Frontal cortex (tissue), 4 donors: ENCODE results near the gene RARRES2. TPM values are rescaled to one million over a fixed set of nuclear protein-coding genes. Genes with fewer than 3 reads are reported as not detected.
A peak's percentile ranks its signal among the peaks of the same experiment; 100 is the strongest.
"Not testable (repeated sequence)": the region's sequence is repeated elsewhere in the genome, so short reads cannot be mapped to it uniquely, and the experiment has no call there.

Experiments
- DNase-seq, 2 donors: peaks; one replicate each; pipeline ENCODE4 v3.0.0; 2012; ENCODE audit warnings: low spot score in 2 of 2
- FAIRE-seq: peaks from 2 replicates; lab custom pipeline; 2012; peaks lifted over from hg19 to GRCh38; lab: Jason Lieb, UNC
- total RNA-seq: library from RNA; depleted of rRNA; stranded (reverse); fragments of >200 nt; gene quantifications from one replicate; pipeline ENCODE4 v1.2.3, GENCODE V29; 2014
- donor health status: control.
- donor health status: control.
- donor health status: control.

RARRES2 gene
- total RNA-seq = 6.9 TPM

DNA sequence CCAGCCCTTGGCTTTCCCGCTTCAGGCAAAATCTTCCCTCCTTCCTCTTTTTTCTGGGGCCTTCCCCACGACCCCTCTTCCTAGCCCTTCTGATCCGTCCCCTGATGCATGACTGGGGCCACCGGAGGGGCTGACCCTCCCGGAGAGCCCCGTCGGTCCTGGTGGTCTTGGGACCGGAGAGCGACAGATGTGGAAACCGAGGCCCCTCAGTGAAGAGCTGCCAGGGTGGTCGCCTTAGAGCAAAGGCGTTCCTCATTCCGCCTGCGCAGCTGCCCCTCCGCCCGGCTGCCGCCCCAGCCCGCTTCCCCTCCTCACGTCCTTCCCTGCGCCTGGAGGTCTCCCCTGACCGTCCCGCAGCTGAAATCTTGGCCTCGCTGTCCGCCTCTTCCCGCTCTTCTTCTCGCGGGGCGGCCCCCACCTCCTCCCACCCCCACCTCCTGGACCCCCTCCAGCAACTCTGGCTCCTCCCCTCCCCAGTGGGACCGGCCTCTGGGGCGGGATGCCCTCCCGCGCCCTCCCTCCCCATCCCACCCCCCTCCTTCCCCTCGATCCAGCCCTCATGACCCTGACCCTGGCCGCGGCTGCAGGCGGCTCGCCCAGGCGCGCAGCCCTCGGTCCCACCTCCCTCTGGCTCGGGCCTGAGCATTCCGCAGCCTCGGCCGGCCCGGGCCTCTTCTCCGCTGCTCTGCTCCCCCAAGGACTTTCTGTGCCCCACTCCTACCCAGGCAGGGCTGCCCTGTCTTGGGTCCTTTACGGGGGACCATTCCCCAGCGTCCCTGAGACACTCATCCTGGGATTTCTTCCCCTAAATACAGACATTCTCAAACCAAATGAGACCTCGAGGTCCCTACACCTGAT, at the start of gene RARRES2:
TSS of gene RARRES2 (minus strand) at position 367 of the 858 bp plus-strand sequence. CDS start 1,020 bp downstream, outside the sequence.
- peak in 1 of 2 donors; percentile 51 for DNase-seq
- FAIRE-seq = no peak

DNA sequence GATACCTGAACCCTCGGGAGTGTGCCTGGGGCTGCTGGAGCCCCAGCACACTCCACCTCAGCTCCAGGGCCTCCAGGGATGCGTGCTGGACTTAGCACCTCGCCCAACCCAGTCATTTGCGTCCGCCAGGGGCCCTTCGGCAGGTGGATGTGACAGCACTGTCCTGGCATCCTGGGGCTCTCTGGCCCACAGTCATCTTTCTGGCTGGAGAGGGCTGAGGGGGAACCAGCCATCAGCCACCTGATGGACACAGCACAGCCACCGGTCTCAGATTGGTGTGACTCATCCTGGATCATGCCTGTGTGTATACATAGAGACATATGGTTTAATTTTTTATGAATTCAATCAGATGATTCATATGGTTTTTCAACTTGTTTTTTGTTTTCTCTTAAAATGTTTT, 48.8 kb upstream of the RARRES2 start:
- FAIRE-seq = no peak

DNA sequence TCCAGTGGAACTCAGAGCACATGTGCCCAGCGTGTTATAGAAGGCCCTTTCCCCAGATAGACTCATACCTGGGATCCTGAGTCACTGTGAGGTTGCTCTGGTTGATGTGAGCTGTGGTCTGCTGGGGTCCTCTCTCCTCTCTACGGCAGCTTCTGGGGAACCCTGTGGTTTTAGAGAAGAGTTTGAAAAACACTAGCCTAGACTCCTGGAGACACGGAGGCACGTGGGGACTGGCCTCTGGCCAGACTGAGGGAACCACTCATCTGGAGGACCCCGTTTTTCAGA, 48.0 kb upstream of the RARRES2 start:
- no peak for FAIRE-seq
- DNase-seq = no peak

More for the DNA sequence above, 48.8 kb upstream of the RARRES2 start:
- DNase-seq = no peak

DNA sequence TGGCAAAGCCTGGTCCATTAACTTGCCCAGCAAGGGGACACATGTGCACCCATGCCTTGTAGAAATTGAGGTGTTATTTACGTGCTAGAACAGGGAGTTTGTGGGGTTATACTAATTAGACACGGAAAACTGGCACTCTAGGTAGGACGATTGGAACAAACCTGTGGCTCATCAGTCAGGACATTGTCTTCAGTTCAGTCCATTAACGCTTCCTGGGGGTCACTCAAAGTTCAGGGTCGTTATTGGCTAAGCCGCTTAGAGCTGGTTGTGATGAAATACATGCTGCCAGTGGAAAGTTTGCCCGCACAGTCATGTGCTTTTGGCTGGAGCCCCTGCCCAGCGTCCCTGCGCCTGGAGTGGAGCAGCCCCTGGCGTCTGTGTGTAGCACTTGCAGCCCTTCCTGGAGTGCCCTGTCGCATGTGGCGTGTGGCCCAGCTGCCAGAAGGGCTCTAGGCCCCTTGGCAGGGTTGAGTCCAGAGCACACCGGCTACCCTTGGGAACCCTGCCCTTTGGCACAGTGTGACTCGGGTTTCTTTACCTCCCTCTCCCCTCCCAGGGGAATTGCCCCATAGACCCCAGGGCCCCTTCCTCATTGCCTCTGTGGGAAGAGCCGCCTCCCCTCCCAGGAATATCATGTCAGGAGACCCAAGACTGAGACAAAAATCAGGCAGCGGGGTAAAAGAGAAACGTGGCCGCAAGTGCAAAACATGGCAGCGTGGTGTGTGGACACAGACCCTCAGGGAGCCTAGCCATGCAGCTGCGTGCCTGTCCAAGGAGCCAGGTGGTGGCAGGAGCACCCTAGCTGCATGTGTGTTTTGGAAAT, 47.5 kb upstream of the RARRES2 start:
- DNase-seq = no peak
- no peak for FAIRE-seq

DNA sequence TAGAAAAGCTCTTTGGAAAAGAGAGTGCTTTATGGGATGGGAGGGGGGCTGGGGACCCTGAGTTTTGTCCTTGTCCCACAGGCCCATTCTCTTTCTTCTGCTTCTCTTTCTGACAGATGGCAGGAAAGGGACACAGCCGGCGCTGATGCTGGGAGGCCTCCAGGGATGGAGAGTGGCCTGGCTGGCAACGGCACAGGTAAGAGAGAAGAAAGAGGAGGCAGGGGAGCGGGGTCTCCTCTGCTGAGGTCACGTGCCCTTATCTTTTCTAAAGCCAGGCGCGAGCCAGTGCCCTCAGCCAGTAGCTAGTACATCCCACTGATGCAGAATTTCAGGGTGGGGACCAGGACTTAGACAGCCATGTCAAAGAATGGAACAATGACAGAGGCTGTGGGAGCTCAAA, 46.9 kb upstream of the RARRES2 start:
- FAIRE-seq = no peak
- no peak for DNase-seq

DNA sequence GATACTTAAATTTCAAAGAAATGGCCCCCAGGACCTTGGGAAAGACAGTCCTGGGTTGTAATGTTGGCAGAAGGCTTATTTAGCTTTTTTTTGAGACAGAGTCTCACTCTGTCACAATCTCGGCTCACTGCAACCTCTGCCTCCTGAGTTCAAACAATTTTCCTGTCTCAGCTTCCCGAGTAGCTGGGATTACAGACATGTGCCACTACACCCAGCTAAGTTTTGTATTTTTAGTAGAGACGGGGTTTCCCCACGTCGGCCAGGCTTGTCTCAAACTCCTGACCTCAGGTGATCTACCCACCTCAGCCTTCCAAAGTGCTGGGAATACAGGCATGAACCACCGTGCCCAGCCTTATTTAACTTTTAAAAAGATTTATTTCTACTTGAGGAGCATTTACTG, 44.5 kb upstream of the RARRES2 start:
- not testable (repeated sequence) for DNase-seq, FAIRE-seq

DNA sequence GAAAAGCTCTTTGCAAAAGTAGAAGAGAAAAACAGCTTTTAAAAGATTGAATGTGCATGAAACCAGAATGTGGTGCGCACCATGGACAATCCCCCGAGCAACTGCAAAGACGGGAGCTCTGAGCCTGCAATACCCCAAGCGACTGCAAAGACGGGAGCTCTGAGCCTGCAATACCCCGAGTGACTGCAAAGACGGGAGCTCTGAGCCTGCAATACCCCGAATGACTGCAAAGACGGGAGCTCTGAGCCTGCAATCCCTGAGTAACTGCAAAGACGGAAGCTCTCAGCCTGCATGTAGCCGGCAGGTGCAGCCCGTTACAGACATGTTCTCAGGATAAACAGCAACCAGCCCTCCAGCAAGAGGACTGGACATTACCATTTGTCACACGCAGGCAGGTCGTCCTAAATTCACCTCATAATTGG, 43.9 kb upstream of the RARRES2 start:
- no peak for FAIRE-seq

DNA sequence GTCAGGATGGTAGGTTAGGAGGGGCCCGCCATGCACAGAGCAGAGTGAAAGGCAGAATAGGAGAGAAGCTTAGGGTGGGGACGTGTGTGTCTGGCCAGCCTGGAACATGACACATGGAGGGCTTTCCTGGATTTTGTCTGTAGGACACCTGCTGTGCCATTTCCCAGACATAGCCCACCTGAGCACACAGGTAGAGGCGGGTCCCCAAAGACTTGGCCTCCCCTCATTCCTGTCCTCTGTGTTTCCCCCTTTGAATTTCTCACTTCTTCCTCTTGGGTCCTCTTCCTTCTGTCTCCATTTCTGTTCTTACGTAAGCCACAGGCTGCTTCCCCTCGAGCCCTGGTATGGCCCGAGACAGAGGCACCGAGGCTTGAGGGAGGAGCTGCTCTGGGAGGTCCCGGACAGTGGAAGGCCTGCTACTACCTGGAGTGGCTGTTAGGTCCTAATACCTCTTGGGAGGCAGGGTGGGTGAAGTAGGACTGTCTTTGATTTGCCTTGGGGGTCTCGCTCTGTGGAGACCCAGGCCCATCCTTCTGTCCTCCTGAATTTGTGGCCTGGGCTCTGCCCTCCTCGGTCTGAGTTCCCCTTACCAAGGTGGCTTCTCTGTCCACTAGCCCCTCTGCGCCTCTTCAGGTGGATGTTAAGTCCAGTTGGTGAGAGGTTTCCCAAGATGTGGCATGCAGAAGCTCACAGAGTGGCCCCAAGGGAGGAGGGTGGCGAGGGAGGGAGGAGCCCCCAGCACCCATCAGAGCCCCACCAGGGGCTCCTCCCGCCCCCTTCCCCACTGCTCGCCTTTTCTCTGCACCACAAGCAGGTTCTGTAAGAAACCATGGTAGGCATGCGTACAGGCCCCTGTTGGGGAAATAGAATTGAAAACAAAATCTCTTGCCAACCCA, 43.2 kb upstream of the RARRES2 start:
- FAIRE-seq (no peak), DNase-seq (no peak)

More for the DNA sequence above, 43.9 kb upstream of the RARRES2 start:
- DNase-seq = no peak

DNA sequence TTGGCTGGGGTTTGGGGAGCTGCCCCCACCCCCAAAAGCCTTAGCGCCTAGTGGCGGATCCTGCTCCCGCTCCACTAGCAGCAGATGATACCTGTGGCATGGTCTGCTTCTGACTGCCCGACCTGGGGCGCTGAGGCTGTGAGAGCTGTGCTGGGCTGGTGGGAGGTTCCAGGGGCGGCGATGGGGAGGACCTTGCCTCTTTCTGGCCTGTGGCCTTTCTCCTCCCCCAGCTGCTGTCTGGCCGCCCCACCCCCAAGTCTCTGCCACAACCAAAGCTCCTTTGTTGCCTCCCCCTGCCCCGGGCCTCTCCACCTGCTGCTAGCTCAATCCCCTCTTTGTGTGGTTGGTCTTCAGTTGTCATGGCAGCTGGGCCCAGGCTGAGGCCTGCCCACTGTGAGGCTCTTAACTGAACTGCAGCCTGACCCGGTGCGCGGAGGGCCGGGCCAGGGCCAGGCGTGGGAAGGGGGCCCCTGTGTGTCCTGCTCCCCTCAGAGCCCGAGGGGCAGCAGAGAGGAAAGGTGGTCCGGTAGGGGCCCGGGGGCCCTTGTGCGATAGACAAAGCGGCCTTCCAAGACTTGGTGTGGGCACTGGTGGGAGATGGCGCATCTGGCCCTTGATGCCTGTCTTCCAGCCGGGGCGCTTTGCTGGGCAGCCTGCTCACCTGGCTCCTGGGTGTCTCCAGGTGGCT, 42.4 kb upstream of the RARRES2 start:
- DNase-seq = peak; percentile 62 to 79
- no peak for FAIRE-seq

DNA sequence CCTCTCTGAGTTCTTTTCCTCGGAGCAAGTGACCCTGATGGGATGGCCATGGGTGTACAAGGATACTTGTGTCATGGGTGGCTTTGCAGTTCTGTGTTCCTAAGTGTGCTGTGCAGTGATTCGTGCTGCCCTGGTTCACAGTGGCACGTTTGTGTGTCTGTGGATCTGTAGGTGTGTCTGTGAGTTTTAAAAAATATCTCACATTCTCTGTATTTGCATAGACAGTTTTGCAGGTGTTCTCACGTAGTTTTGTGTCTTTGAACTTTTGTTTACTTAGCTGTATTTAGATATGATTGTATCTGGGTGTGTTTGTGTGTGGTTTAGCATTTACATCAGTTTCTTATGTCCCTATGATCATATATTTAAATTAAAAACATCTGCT, 41.4 kb upstream of the RARRES2 start:
- DNase-seq (no peak), FAIRE-seq (no peak)

DNA sequence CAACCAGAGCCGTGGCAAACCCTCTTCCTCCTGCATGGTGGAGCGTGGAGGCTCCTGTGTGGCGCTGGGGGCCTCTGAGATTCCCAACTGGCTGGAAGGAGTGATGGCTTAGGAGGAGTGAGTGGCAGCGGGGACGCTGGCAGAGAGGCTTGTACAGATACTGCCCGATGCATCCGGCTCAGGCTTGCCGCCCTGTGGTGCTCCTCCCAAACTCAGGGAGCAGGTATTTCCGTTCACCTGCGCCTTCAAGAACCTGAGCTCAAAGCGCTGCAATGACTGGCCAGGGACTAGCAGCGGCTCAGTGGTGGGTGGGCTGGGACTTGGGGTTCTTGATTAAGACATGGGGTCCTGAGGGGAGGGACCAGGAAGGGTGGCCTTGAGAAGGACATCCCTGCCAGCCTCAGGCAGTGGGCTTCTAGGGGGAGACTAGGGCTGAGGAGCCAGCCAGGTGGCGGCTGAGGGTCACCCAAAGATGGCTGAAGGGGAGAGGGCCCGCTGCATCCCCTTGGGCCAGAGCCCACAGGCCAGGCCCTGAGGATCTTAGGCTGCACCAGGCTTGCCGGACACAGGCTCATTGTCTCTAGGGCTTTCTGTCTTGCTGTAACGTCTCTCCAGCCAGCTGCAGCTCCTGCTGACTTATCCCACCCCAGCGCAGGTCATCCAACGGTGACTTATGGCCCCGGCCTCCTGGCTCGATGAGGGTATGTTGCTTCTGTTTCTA, 40.9 kb upstream of the RARRES2 start:
- no peak for DNase-seq
- FAIRE-seq = no peak

DNA sequence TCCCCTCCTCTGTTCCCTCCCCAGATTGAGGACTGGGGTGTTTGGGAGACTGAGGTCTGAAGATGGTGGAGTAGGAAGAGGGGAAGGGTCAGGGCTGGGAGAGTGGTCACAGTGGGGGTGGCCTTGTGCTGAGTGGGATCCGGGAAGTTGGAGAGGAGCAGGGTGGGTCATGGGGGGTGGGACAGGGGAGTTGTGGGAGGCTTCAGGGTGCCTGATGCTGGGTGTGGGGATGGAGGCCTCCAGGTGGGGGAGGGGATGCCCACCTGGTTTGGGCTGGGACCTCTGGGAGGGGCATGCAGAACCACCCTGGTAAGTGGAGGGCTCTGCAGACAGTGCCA, 40.3 kb upstream of the RARRES2 start:
- DNase-seq = no peak
- no peak for FAIRE-seq

DNA sequence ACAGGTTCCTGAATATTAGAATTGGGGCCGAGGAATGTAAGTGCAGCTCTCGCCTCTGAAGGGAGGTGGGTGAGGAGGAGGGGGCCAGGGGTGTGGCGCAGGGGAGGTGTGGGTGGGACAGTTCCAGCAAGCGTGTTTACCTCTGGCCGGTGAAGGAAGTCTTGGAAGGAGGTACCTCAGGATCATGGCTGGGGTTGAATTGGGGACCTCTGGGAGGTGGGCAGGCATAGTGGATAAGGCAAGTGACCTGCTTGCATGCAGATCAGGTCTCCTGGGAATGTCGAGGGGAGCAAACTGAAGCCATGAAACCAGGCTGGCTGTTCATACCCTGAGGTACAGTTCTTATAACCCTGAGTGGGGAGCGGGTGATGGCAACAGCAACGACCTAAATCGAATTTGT, 39.7 kb upstream of the RARRES2 start:
- DNase-seq (no peak), FAIRE-seq (no peak)

DNA sequence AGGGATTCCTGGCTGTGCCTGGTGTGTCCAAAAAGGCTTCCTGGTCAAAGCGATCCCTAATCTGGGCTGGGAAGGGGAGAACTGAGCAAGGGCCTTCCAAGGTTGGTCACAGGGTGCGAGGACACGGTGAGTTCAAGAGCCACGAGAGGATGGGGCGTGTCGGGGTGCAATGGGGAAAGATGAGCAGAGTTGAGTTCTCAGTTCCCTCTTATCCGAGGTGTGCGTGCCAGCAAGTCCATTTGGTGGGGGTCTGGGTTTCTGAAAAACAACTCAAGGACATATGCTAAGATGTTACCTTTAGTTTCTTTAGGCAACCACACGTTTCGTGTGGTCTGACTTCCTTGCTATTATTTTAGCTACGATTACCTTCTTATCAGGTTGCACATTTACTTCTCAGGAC, 39.0 kb upstream of the RARRES2 start:
- no peak for FAIRE-seq
- DNase-seq = no peak

DNA sequence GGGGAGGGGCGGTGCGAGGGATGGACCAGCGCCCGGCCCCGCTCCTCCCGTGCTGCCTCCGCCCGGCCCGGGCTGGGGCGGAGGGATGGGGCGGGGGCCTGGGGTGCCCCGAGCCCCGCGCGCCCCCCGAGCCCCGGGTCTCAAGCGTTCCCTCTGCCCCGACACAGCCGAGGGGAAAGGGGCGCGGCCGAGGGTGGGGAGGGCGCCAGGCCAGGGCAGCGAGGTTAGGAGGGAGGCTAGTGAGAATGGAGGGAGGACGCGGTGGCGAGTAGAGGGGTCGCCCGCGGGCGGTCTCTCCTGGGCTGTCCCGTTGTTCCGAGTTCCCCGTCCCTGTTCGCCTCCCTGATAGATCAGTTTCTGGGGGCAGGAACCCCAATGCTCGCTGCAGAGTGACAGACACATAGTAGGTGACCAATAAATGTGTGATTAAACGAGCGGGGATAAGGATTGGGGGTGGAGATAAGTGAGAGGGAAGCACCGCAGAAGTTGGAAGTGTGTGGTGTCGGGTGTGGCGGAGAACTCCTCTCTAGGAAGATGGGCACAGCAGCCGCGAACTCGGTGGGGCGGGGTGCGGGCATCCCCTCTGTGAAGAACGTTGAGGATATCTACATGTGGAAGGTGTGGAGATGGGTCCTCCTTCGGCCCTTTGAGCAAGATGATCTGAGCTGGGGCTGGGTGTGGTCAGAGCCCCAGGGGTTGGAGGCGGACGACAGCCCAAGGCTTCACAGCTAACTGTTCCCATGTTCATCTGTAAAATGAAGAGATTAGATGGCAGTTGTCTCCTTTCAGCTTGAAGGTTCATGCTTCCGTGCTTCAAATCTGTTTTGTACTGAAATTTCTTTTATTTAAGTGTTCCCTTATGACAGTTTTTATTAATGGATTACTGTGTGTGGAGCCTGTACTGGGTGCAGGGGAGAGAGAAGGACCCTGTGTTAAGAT, 38.3 kb upstream of the RARRES2 start:
- DNase-seq = no peak
- FAIRE-seq = no peak

DNA sequence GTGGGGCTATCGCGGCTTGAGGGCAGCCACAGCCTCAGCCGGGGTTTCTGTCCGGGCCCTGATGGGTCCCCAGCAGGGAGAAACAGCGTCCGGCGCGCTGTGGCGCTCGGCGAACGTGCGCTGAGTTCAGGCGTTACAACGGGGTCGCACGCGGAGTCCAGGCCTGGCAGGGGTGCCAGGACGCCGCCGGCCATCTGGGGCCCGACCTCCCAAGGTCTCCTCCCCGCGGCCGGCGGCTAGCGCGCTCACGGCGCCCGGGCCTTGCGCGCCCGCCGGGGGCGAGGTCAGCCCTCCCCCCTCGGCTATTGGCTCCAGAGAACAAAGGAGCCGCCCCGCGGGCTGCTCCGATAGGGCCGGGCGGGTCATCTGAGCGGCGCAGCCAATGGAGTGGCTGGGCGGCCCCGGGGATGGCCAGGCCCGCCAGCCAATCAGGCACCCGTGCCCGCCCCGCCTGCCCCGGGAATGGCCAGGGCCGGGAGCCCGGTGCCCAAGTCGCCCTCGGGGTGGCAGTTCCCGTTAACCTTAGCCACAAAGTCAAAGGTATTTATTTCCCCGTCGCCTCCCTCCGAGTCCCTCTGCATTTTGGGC, 37.5 kb upstream of the RARRES2 start, which contains the start of gene ZNF775:
TSS of gene ZNF775 (plus strand) at position 478 of the 588 bp plus-strand sequence. CDS start 9,141 bp downstream, outside the sequence.
- DNase-seq = peak; percentile 99
- FAIRE-seq = no peak

DNA sequence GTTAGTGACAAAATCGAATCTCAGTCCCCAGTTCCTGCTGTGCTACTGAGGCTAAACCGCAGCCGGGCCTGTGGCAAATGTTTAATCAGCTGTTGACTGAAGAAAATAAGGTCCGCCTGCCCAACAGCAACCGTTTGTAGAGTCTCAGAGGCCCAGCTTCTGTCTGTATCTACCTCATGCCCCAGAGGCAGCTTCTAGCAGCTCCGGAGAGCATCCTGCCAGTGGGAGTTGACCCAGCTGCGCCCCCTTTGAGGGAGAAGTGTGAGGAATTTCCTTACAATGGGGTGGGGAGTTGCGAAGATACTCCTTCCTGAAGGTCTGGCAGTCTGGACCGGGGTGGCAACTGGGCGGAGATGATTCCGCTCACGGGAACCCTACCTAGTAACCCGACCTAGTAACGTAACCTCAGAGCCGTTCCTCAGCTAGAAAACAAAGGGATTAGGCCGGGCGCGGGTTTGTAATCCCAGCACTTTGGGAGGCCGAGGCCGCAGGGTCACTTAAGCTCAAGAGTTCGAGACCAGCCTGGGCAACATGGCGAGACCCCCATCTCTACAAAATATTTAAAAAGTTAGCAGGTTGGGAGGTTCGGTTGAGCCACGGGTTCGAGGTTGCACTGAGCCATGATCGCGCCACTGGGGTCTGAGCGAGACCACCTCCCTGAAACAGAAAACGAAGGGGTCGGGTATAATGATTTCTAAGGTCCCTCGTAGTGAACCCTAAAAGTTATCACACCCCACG, 36.9 kb upstream of the RARRES2 start:
- FAIRE-seq (no peak), DNase-seq (peak in 1 of 2 donors; percentile 54)
